Measurements from ENCODE around the gene MALL. TPM values are rescaled to one million over a fixed set of nuclear protein-coding genes. Genes with fewer than 3 reads are reported as not detected.
A peak's percentile ranks its signal among the peaks of the same experiment; 100 is the strongest.

Gene MALL
- polyA plus RNA-seq, 2 of the 4 experiments (the other 2 are of a cell fraction), result 77.8 to 123 TPM

DNA sequence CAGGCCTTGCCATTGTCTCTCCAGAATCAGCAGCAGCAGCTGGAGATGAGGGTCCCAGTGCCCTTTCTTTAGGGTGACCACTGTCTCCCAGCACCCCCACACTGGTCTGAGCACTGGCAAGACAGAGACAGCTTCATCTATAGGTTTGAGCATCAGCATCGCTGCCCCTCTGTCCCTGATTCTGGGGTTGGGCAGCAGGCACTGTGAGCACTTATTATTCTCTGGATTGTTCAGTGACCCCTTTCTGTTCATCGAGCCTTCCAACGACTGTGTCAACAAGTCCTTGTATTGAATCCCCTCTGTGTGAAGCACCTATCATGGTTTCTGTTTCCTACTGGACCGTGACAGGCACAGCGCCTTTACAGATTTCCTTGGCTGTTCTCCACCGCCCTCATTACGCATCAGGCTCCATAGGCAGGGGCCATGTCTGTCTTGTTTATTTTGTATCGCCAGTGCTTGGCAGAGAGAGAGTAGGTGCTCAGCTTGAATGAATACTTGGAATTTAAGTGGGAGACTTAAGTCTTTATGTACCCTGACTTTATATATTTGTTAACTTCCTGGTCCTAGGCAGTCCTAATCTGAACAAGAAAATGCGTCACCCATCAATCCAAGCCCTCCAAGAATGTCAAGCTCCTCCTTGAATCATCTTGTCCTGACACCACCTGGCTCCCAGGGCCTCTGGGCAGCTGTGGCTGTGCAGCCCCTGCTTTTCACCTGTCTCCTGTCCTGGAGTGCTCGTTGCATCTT lies 11.4 kb downstream of the MALL start (continued):
- TF ChIP-seq NFE2L2 (conservative IDR thresholded peaks at IDR 0.05; ENCODE audit: low read length), result no peak
- no peak for TF ChIP-seq RARB (CRISPR knock-in tag; IDR thresholded peaks at IDR 0.05)
- TF ChIP-seq, protein P1, sequence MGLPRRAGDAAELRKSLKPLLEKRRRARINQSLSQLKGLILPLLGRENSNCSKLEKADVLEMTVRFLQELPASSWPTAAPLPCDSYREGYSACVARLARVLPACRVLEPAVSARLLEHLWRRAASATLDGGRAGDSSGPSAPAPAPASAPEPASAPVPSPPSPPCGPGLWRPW (IDR thresholded peaks at IDR 0.05), result no peak
- TF ChIP-seq, protein P2, sequence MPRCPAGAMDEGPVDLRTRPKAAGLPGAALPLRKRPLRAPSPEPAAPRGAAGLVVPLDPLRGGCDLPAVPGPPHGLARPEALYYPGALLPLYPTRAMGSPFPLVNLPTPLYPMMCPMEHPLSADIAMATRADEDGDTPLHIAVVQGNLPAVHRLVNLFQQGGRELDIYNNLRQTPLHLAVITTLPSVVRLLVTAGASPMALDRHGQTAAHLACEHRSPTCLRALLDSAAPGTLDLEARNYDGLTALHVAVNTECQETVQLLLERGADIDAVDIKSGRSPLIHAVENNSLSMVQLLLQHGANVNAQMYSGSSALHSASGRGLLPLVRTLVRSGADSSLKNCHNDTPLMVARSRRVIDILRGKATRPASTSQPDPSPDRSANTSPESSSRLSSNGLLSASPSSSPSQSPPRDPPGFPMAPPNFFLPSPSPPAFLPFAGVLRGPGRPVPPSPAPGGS (IDR thresholded peaks at IDR 0.05), result no peak
- TF ChIP-seq HOXB5 (CRISPR knock-in tag; IDR thresholded peaks at IDR 0.05), result peak; percentile 30; the same call in 1 of the 2 replicates
- TF ChIP-seq SREBF2 (IDR thresholded peaks at IDR 0.05), result no peak
- peak in 1 of 2 experiments; percentile 54; a peak in 2 of 5 replicates for TF ChIP-seq EP300 (IDR thresholded peaks at IDR 0.05)
- no peak for TF ChIP-seq RAD21 (conservative IDR thresholded peaks at IDR 0.05 in 1 of 2, IDR thresholded peaks at IDR 0.05 in 1 of 2)
- TF ChIP-seq JUNB (IDR thresholded peaks at IDR 0.05), result peak; percentile 49; the same call in 1 of the 2 replicates
- no peak for TF ChIP-seq NR3C1 (IDR thresholded peaks at IDR 0.05)
- peak; percentile 34 to 62; a peak in 2 of 5 replicates for TF ChIP-seq JUN (IDR thresholded peaks at IDR 0.05)
- TF ChIP-seq ZSCAN20 (CRISPR knock-in tag; IDR thresholded peaks at IDR 0.05), result no peak

DNA sequence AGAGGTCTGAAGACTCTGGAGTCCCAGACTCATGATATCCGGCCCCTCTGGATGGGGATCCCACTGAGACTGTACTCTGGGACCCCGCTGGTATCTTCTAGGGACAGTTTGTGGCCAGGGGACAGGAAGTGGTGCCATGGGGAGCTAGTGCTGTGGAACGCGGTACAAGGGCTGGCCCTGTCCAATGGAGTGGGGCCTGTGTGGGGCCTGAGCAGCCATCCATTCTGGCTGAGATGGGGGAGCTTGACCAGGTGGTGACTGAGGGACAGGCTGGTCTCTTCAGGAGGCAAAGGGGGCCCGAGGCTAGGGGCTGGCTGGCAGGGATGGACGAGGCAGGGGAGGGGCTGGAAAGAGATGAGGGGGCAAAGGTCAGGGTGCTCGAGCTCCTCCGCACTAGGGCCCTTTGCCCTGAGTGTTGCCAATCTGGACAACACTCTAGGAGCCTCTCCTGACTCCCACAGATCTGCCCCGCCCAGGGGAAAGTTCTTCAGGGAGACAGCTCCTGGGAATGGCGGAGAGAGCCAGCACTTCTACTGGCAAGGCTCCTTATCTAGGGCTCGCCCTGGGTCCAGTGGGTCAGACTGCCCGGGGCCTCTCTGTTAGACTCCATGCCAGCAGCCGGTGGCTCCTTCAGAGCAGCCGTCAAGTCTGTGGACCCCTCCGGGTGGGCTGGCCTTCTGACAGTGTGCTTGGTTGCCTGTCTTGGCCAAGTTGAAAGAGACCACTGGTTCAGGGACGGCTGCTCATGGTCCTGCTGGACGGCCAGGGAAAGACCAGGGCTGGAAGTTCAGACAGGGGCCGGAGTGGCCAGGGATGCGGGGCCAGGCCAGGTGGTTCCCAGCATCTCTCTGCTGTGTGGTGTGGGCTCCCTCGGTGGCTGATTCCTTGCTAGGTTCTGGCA lies 12.3 kb downstream of the MALL start:
- Histone ChIP-seq H3K4me1 (peaks cover 82% of the 10 kb centered on the region), H3K27ac (peak overlapping the region; percentile 98 to 100), H3K9me3 (no peaks in the 10 kb centered on the region), H3K4me2 (peak overlapping the region; percentile 88), H3K4me3 (no peak overlapping the region)
- no peak for ATAC-seq
- no peak for FAIRE-seq
- POLR2A ChIA-PET, result interaction anchor here (0.6 kb wide), 1 partner anchor 13 kb away, joined by 3 read pairs; the partner anchor contains the start of gene MALL
- CTCF ChIA-PET, result interaction anchor here (1.0 to 2.2 kb wide), 3 partner anchors 11 to 54 kb away, joined by 3 to 14 read pairs (median 4); partner anchors contain the start of gene MALL
- DNase-seq (ENCODE audit: low read depth in 1 of 2, low spot score in 1 of 2), result no peak
- WGBS (ENCODE audit: missing lambda C conversion rate), result 68% methylated on average over 16 of the region's 20 CpGs
- no peak for TF ChIP-seq KDM5A (IDR thresholded peaks at IDR 0.05)
- TF ChIP-seq EP300 (IDR thresholded peaks at IDR 0.05), result no peak
- TF ChIP-seq TP53 (CRISPR knock-in tag; IDR thresholded peaks at IDR 0.05), result no peak
- no peak for TF ChIP-seq RFX5 (IDR thresholded peaks at IDR 0.05)
- no peak for TF ChIP-seq NPAS2 (CRISPR knock-in tag; IDR thresholded peaks at IDR 0.05; ENCODE audit: borderline replicate concordance)
- TF ChIP-seq HOXA7 (CRISPR knock-in tag; IDR thresholded peaks at IDR 0.05), result no peak
- no peak for TF ChIP-seq ESRRA (IDR thresholded peaks at IDR 0.05; ENCODE audit: borderline replicate concordance, low read length)
- TF ChIP-seq NR3C1 (IDR thresholded peaks at IDR 0.05), result no peak

DNA sequence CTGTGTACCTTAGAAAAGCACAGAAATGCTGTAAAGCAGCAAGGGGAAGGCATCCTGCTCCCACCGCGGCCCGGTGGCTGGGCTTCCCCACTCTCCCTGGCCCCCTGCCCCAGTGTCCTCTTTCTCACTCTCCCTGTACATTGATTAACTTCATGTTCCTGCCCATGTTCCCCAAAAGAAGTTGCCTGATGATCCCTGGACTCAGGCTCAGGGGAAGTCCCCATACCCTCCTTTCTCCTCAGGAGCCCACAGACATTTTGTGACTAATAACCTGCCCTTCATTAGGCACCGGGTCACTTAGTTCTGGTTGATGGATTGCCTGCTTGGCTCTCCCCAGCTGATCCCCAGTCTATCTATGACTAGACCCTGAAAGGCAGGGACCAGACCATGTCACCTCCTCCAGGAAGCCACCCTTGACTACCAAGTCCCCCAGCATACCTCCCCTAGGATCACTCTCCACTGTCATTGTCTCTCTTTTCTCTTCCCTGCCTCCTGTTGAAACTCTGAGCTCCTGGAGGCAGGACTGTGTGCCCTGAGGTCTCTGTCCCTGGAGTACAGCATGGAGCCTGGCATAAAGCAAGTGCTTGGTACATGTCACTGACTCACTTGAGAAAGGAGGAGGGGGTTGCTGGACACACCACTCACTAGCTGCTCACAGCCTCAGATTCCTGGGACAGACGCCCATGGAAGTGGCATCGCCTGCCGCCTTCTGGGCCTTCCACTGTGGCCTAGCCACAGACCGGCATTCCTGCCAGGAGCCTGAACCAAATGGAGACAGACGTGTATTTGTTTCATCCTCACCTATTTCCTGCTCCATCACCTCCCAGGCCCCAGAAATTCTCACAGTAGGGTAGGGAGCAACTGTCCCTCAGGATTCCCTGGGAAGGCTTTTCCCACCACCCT lies 13.5 kb downstream of the MALL start:
- ATAC-seq (peak; percentile 5 to 16; a peak in 5 of 6 replicates), DNase-seq (ENCODE audit: low read depth in 1 of 2, low spot score in 1 of 2) (peak; percentile 29 to 82), FAIRE-seq (no peak)
- POLR2A ChIA-PET, result no interaction called here
- 0 out of 3 replicates have a peak overlapping the region, but pooled peaks have one; percentile 15 for H3K4me3 ChIP-seq
- WGBS (ENCODE audit: missing lambda C conversion rate), result 38% methylated on average over 9 of the region's 9 CpGs
- H3K27ac ChIP-seq, result peak overlapping the region; percentile 98 to 100
- H3K9me3 ChIP-seq, result no peaks in the 10 kb centered on the region
- H3K4me2 ChIP-seq, result peak overlapping the region; percentile 88
- CTCF ChIA-PET, result interaction anchor here (1.0 to 2.2 kb wide), 3 partner anchors 13 to 55 kb away, joined by 3 to 14 read pairs (median 4); partner anchors contain the start of gene MALL
- H3K4me1 ChIP-seq, result peaks cover 80% of the 10 kb centered on the region
- TF ChIP-seq TP53 (CRISPR knock-in tag; IDR thresholded peaks at IDR 0.05) (no peak), FOSL2 (IDR thresholded peaks at IDR 0.05) (no peak), FOSL2 (CRISPR knock-in tag; IDR thresholded peaks at IDR 0.05) (peak; percentile 61), ZFP36 (IDR thresholded peaks at IDR 0.05; ENCODE audit: borderline replicate concordance, partially characterized antibody) (peak; percentile 99), CHD4 (IDR thresholded peaks at IDR 0.05; ENCODE audit: borderline replicate concordance) (0 out of 2 replicates have a peak, but pooled peaks have one; percentile 55), NFE2L2 (conservative IDR thresholded peaks at IDR 0.05; ENCODE audit: low read length) (no peak), ZSCAN20 (CRISPR knock-in tag; IDR thresholded peaks at IDR 0.05) (no peak), HOXB5 (CRISPR knock-in tag; IDR thresholded peaks at IDR 0.05) (peak; percentile 78; the same call in 1 of the 2 replicates), RNF2 (IDR thresholded peaks at IDR 0.05; ENCODE audit: borderline replicate concordance, low read depth) (no peak), KDM1A (IDR thresholded peaks at IDR 0.05; ENCODE audit: low read depth) (peak; percentile 72; the same call in 1 of the 2 replicates), CHD2 (IDR thresholded peaks at IDR 0.05; ENCODE audit: low read length, partially characterized antibody) (no peak)
- TF ChIP-seq, protein P3, sequence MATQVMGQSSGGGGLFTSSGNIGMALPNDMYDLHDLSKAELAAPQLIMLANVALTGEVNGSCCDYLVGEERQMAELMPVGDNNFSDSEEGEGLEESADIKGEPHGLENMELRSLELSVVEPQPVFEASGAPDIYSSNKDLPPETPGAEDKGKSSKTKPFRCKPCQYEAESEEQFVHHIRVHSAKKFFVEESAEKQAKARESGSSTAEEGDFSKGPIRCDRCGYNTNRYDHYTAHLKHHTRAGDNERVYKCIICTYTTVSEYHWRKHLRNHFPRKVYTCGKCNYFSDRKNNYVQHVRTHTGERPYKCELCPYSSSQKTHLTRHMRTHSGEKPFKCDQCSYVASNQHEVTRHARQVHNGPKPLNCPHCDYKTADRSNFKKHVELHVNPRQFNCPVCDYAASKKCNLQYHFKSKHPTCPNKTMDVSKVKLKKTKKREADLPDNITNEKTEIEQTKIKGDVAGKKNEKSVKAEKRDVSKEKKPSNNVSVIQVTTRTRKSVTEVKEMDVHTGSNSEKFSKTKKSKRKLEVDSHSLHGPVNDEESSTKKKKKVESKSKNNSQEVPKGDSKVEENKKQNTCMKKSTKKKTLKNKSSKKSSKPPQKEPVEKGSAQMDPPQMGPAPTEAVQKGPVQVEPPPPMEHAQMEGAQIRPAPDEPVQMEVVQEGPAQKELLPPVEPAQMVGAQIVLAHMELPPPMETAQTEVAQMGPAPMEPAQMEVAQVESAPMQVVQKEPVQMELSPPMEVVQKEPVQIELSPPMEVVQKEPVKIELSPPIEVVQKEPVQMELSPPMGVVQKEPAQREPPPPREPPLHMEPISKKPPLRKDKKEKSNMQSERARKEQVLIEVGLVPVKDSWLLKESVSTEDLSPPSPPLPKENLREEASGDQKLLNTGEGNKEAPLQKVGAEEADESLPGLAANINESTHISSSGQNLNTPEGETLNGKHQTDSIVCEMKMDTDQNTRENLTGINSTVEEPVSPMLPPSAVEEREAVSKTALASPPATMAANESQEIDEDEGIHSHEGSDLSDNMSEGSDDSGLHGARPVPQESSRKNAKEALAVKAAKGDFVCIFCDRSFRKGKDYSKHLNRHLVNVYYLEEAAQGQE (IDR thresholded peaks at IDR 0.05), result no peak

Data from A549 (cell line).